PC-3 (cell line): ENCODE results near the gene CDC42EP5. TPM values are rescaled to one million over a fixed set of nuclear protein-coding genes. Genes with fewer than 3 reads are reported as not detected.

Experiments
- ATAC-seq: fragments of 200-7000 bp; cut with Tn5 transposase; 2 replicates; pipeline ENCODE4 v1.9.1; 2020; ENCODE audit warnings: mild to moderate bottlenecking, moderate library complexity
- BruUV-seq: library from RNA; stranded (reverse); fragments of 400-500 nt; replicated peaks from 2 replicates; lab custom pipeline; 2021; lab: Mats Ljungman, UMichigan
- CTCF ChIA-PET: fragments of 300-600 bp; sonication (Branson Sonifier 250); formaldehyde crosslinking; loops from one replicate; lab custom pipeline; 2022; ENCODE audit warnings: antibody characterized with exemption; lab: Charles Lee
- POLR2A ChIA-PET: fragments of 300-600 bp; sonication (Branson Sonifier 250); formaldehyde crosslinking; loops from one replicate; lab custom pipeline; 2022; ENCODE audit warnings: antibody characterized with exemption; ENCODE audit not compliant: unreplicated experiment; lab: Charles Lee
- DNase-seq: peaks from one replicate; pipeline ENCODE4 v3.0.0-alpha.2; 2015
- H2AFZ ChIP-seq: fragments of 300-600 bp; sonication (generic); 2 replicates; pipeline ENCODE4 v1.6.0; 2016; ENCODE audit warnings: antibody characterized with exemption, low read length
- H3F3A ChIP-seq: fragments of 300-600 bp; sonication (generic); one replicate; pipeline ENCODE4 v1.6.0; 2017; ENCODE audit warnings: antibody characterized with exemption, low read length, control low read depth, mild to moderate bottlenecking; ENCODE audit not compliant: unreplicated experiment
- H3K27ac ChIP-seq: fragments of 300-600 bp; sonication (generic); 2 replicates; pipeline ENCODE4 v1.5.1; 2016; ENCODE audit warnings: mild to moderate bottlenecking, low read length
- H3K27me3 ChIP-seq: fragments of 300-600 bp; sonication (generic); 2 replicates; pipeline ENCODE4 v1.6.1; 2016; ENCODE audit warnings: low read length, mixed read lengths
- H3K36me3 ChIP-seq: fragments of 300-600 bp; sonication (generic); 2 replicates; pipeline ENCODE4 v1.6.1; 2016; ENCODE audit warnings: low read depth, mixed run types, low read length, mixed read lengths
- H3K4me1 ChIP-seq: fragments of 300-600 bp; sonication (generic); 2 replicates; pipeline ENCODE4 v1.5.1; 2016; ENCODE audit warnings: low read length; ENCODE audit not compliant: insufficient read depth
- H3K4me2 ChIP-seq: fragments of 300-600 bp; sonication (generic); 2 replicates; pipeline ENCODE4 v1.6.0; 2016; ENCODE audit warnings: low read length
- H3K4me3 ChIP-seq: fragments of 300-600 bp; sonication (generic); 2 replicates; pipeline ENCODE4 v1.5.1; 2016; ENCODE audit warnings: mild to moderate bottlenecking, low read length, mixed read lengths
- H3K79me2 ChIP-seq: fragments of 300-600 bp; sonication (generic); 2 replicates; pipeline ENCODE4 v1.6.1; 2017; ENCODE audit warnings: low read length, mixed read lengths
- H3K9ac ChIP-seq: fragments of 300-600 bp; sonication (generic); 2 replicates; pipeline ENCODE4 v1.6.0; 2016; ENCODE audit warnings: mild to moderate bottlenecking, low read length
- H3K9me2 ChIP-seq: fragments of 300-600 bp; sonication (generic); replicated peaks from 2 replicates; pipeline ENCODE4 v1.6.1; 2016; ENCODE audit warnings: mixed run types, low read length, mixed read lengths
- H3K9me3 ChIP-seq: fragments of 300-600 bp; sonication (generic); 2 replicates; pipeline ENCODE4 v1.6.1; 2016; ENCODE audit warnings: low read length, mixed read lengths
- H4K20me1 ChIP-seq: fragments of 300-600 bp; sonication (generic); 2 replicates; pipeline ENCODE4 v1.6.1; 2016; ENCODE audit warnings: low read length, mixed read lengths
- EZH2 ChIP-seq: fragments of 300-600 bp; sonication (generic); IDR thresholded peaks from one replicate; pipeline ENCODE4 v1.6.1; 2017; ENCODE audit warnings: antibody characterized with exemption, mild to moderate bottlenecking, low read length; ENCODE audit not compliant: unreplicated experiment
- EZH2phosphoT487 ChIP-seq: fragments of 300-600 bp; sonication (generic); IDR thresholded peaks from 2 replicates; pipeline ENCODE4 v1.6.1; 2018; ENCODE audit warnings: mild to moderate bottlenecking, antibody characterized with exemption, low read length, borderline replicate concordance
- intact Hi-C: fragments of 100-400 bp; cut with micrococcal nuclease; formaldehyde crosslinking; loops from 2 replicates; pipeline ENCODE4 v1.9.0; 2023
- total RNA-seq: library from RNA; depleted of rRNA; stranded (reverse); fragments of >200 nt; gene quantifications from 2 replicates; pipeline ENCODE4 v1.2.3, GENCODE V29; 2014
- TF ChIP-seq, protein P1 (sequence below): fragments of 300-600 bp; sonication (generic); conservative IDR thresholded peaks from 2 replicates; pipeline ENCODE4 v1.5.1; 2017; ENCODE audit warnings: antibody characterized with exemption, low read depth, mild to moderate bottlenecking, low read length

The CDC42EP5 gene
- total RNA-seq, 1 experiment from 2014 or later: 0.73 TPM

DNA sequence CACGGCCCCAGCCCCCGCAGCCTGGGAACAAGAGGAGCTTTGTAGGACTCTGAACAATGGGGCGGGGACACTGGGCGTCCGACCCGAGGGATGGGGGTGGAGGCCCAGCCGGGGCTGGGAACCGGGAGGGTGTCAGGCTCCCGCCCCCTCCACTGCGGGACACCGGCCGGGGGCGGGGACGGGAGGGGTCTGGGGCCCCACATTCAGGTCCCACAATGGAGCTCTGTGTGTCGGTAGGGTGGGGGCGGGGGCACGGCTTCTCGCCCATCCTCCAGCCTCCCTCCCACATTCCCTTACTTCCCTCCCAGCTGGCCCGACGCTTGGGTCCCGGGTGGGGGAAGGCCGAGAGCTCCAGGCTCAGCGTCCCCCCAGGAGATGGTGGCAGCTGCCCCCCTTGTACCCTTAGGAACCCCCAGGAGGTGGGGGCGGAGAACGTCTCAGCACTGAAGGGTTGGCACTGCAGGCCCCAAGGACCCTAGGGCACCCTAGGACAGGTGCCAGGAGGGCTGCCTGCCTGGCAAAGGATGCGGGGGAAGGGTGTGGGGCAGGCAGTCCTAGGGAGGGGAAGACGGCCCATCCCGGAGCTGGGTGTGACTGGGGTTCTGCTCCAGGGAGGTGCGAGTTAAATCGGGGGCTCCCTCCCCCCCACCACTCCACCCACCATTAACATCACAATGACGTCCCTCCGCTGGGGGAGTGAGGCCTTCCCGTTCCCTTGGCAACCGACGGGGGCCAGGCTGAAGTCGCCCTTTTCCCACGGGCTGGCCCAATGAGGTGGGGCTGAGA lies 52.5 kb downstream of the CDC42EP5 start:
- H3K27ac ChIP-seq: no peak overlapping the region
- no peak overlapping the region for H2AFZ ChIP-seq
- POLR2A ChIA-PET: interaction anchor here (0.6 kb wide), 1 partner anchor 45 kb away, joined by 13 read pairs; no protein-coding TSS in a partner anchor
- DNase-seq: no peak
- H3K9me3 ChIP-seq: no peaks in the 10 kb centered on the region
- no peak overlapping the region for H3K4me2 ChIP-seq
- ATAC-seq: no peak
- H3K9ac ChIP-seq: no peak overlapping the region
- no peaks in the 10 kb centered on the region for H3K4me1 ChIP-seq
- H3K4me3 ChIP-seq: no peak overlapping the region
- peaks cover 6% of the 10 kb centered on the region; the same call in 1 of the 2 replicates for H3K27me3 ChIP-seq
- H4K20me1 ChIP-seq: no peaks in the 10 kb centered on the region
- TF ChIP-seq, protein P1, sequence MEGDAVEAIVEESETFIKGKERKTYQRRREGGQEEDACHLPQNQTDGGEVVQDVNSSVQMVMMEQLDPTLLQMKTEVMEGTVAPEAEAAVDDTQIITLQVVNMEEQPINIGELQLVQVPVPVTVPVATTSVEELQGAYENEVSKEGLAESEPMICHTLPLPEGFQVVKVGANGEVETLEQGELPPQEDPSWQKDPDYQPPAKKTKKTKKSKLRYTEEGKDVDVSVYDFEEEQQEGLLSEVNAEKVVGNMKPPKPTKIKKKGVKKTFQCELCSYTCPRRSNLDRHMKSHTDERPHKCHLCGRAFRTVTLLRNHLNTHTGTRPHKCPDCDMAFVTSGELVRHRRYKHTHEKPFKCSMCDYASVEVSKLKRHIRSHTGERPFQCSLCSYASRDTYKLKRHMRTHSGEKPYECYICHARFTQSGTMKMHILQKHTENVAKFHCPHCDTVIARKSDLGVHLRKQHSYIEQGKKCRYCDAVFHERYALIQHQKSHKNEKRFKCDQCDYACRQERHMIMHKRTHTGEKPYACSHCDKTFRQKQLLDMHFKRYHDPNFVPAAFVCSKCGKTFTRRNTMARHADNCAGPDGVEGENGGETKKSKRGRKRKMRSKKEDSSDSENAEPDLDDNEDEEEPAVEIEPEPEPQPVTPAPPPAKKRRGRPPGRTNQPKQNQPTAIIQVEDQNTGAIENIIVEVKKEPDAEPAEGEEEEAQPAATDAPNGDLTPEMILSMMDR: no peak
- TF ChIP-seq EZH2phosphoT487: no peak
- TF ChIP-seq EZH2: no peak
- H3K36me3 ChIP-seq: no peaks in the 10 kb centered on the region
- no peaks in the 10 kb centered on the region for H3K79me2 ChIP-seq
- intact Hi-C loops: no loop called here
- no TSS peak for BruUV-seq
- no peaks in the 10 kb centered on the region for H3K9me2 ChIP-seq
- H3F3A ChIP-seq: no peaks in the 10 kb centered on the region
- CTCF ChIA-PET: interaction anchor here (0.6 kb wide), 1 partner anchor 9 kb away, joined by 4 read pairs; no protein-coding TSS in a partner anchor

DNA sequence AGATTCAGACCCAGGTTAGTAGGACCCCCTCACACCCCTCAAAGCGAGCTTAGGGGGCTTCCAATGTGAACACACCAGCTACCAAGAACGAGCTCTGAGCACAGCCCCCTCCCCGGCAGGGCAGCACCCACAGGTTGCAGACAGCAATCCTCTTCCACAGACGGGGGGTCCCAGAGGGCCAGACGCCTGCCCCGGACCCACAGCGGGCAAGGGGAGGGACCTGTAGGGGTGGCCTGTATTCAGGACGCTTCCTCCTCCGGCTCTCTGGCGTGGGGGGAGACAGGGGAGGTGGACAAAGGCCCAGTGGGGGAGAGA lies 53.1 kb downstream of the CDC42EP5 start:
- DNase-seq: no peak
- no peak overlapping the region for H3K4me2 ChIP-seq
- H4K20me1 ChIP-seq: no peaks in the 10 kb centered on the region
- H3F3A ChIP-seq: no peaks in the 10 kb centered on the region
- H3K9ac ChIP-seq: no peak overlapping the region
- ChIA-PET POLR2A (no interaction called here), CTCF (interaction anchor here (0.6 kb wide), 1 partner anchor 8 kb away, joined by 4 read pairs; no protein-coding TSS in a partner anchor)
- no peak for ATAC-seq
- no peaks in the 10 kb centered on the region for H3K36me3 ChIP-seq
- no peaks in the 10 kb centered on the region for H3K79me2 ChIP-seq
- no peaks in the 10 kb centered on the region for H3K9me3 ChIP-seq
- no peak overlapping the region for H3K27ac ChIP-seq
- no peak overlapping the region for H2AFZ ChIP-seq
- intact Hi-C loops: no loop called here
- H3K4me1 ChIP-seq: no peaks in the 10 kb centered on the region
- no peaks in the 10 kb centered on the region for H3K9me2 ChIP-seq
- H3K4me3 ChIP-seq: no peak overlapping the region
- H3K27me3 ChIP-seq: 0 out of 2 replicates have a peak, but pooled peaks cover under 1% of the 10 kb centered on the region
- TF ChIP-seq, protein P1: no peak
- TF ChIP-seq EZH2phosphoT487: no peak
- no peak for TF ChIP-seq EZH2
- BruUV-seq: no TSS peak
